ENCODE results near the gene SDE2.
"Not testable (repeated sequence)": the region's sequence is repeated elsewhere in the genome, so short reads cannot be mapped to it uniquely, and the experiment has no call there.

SDE2 gene

GRCh38 chr1:225999227-225999911 is at the start of gene SDE2:
Gene SDE2, minus strand, starts transcription at chr1:225999343. Its CDS starts 31 bp downstream, at chr1:225999312.
- peak; percentile 100 for DNase-seq (ENCODE audit: low spot score)

- DNase-seq (ENCODE audit: low spot score) = no peak
Measured at GRCh38 chr1:226048886-226049285, 49.7 kb upstream of the SDE2 start.

- no peak for DNase-seq (ENCODE audit: low spot score)
Measured at GRCh38 chr1:226047495-226047894, 48.4 kb upstream of the SDE2 start.

- no peak for DNase-seq (ENCODE audit: low spot score)
Measured at GRCh38 chr1:226046240-226046639, 47.1 kb upstream of the SDE2 start.

- DNase-seq (ENCODE audit: low spot score) = no peak
Measured at GRCh38 chr1:226044514-226045101, 45.5 kb upstream of the SDE2 start.

- DNase-seq (ENCODE audit: low spot score) = no peak
Measured at GRCh38 chr1:226041419-226041818, 42.3 kb upstream of the SDE2 start.

GRCh38 chr1:226038661-226039060 is 39.5 kb upstream of the SDE2 start:
- DNase-seq (ENCODE audit: low spot score) = no peak

GRCh38 chr1:226035915-226036314 is 36.8 kb upstream of the SDE2 start:
- no peak for DNase-seq (ENCODE audit: low spot score)

GRCh38 chr1:226034482-226034881 is 35.3 kb upstream of the SDE2 start:
- peak; percentile 48 for DNase-seq (ENCODE audit: low spot score)

GRCh38 chr1:226033991-226034390 is 34.8 kb upstream of the SDE2 start:
- no peak for DNase-seq (ENCODE audit: low spot score)

GRCh38 chr1:226033582-226033981 is 34.4 kb upstream of the SDE2 start:
- DNase-seq (ENCODE audit: low spot score) = no peak

GRCh38 chr1:226029568-226030225 is 30.6 kb upstream of the SDE2 start:
- no peak for DNase-seq (ENCODE audit: low spot score)

- DNase-seq (ENCODE audit: low spot score) = no peak
Measured at GRCh38 chr1:226029093-226029496, 30.0 kb upstream of the SDE2 start.

- DNase-seq (ENCODE audit: low spot score) = no peak
Measured at GRCh38 chr1:226027538-226028217, 28.5 kb upstream of the SDE2 start.

GRCh38 chr1:226026833-226027232 is 27.7 kb upstream of the SDE2 start:
- DNase-seq (ENCODE audit: low spot score) = no peak

- DNase-seq (ENCODE audit: low spot score) = no peak
Measured at GRCh38 chr1:226023735-226024134, 24.6 kb upstream of the SDE2 start.

GRCh38 chr1:226021801-226022200 is 22.7 kb upstream of the SDE2 start:
- no peak for DNase-seq (ENCODE audit: low spot score)

GRCh38 chr1:226021401-226021800 is 22.3 kb upstream of the SDE2 start:
- no peak for DNase-seq (ENCODE audit: low spot score)

GRCh38 chr1:226019572-226019971 is 20.4 kb upstream of the SDE2 start:
- DNase-seq (ENCODE audit: low spot score) = no peak

GRCh38 chr1:226017070-226017469 is 17.9 kb upstream of the SDE2 start:
- DNase-seq (ENCODE audit: low spot score) = no peak

- DNase-seq (ENCODE audit: low spot score) = no peak
Measured at GRCh38 chr1:226009650-226010044, 10.5 kb upstream of the SDE2 start.

- not testable (repeated sequence) for DNase-seq (ENCODE audit: low spot score)
Measured at GRCh38 chr1:226007126-226007892, 8.2 kb upstream of the SDE2 start.

Data from hematopoietic multipotent progenitor cell treated with erythropoietin and hydrocortisone succinate and interleukin-3 and kit ligand, for 17 days (in vitro differentiated cells).